IMR-90 (cell line): Measurements from ENCODE around the gene GRIA4. TPM values are rescaled to one million over a fixed set of nuclear protein-coding genes. Genes with fewer than 3 reads are reported as not detected.

ENCODE experiments used
- ATAC-seq: fragments of 200-7000 bp; cut with Tn5 transposase; 2 replicates; pipeline ENCODE4 v1.9.1; 2020; ENCODE audit warnings: low read depth, mild to moderate bottlenecking, moderate library complexity
- BruUV-seq: library from RNA; stranded (reverse); fragments of 400-500 nt; replicated peaks from 2 replicates; lab custom pipeline; 2021; lab: Mats Ljungman, UMichigan
- CTCF ChIA-PET: fragments of 300-600 bp; formaldehyde crosslinking; extraction: SDS; loops from one replicate; lab custom pipeline; 2021; ENCODE audit warnings: antibody characterized with exemption; lab: Yijun Ruan, JAX
- POLR2A ChIA-PET: fragments of 300-600 bp; sonication (Branson Sonifier 250); formaldehyde crosslinking; loops from one replicate; lab custom pipeline; 2022; ENCODE audit warnings: antibody characterized with exemption; ENCODE audit not compliant: unreplicated experiment; lab: Charles Lee
- DNase-seq: peaks from one replicate; pipeline ENCODE4 v3.0.0; 2013
- H2AFZ ChIP-seq: replicated peaks from 2 replicates; pipeline ENCODE3; 2013; ENCODE audit warnings: low read length, mild to moderate bottlenecking; ENCODE audit not compliant: poor library complexity
- H2AK5ac ChIP-seq: 2 replicates; pipeline ENCODE4 v1.6.1; 2013; ENCODE audit warnings: low read depth, low read length, inconsistent platforms
- H2AK9ac ChIP-seq: replicated peaks from 2 replicates; pipeline ENCODE3; 2013; ENCODE audit warnings: mild to moderate bottlenecking, low read depth, low read length, moderate library complexity; ENCODE audit not compliant: poor library complexity
- H2BK120ac ChIP-seq: 2 replicates; pipeline ENCODE4 v1.6.1; 2013; ENCODE audit warnings: low read depth, low read length, inconsistent platforms
- H2BK15ac ChIP-seq: 3 replicates; pipeline ENCODE4 v1.6.1; 2013; ENCODE audit warnings: low read depth, low read length, inconsistent platforms
- H2BK20ac ChIP-seq: 2 replicates; pipeline ENCODE4 v1.6.1; 2013; ENCODE audit warnings: low read depth, mild to moderate bottlenecking, inconsistent platforms, low read length, moderate library complexity
- H2BK5ac ChIP-seq: 2 replicates; pipeline ENCODE4 v1.6.1; 2013; ENCODE audit warnings: mild to moderate bottlenecking, low read depth, low read length, inconsistent platforms; ENCODE audit not compliant: poor library complexity, severe bottlenecking
- H3K14ac ChIP-seq: replicated peaks from 2 replicates; pipeline ENCODE4 v1.6.1; 2013; ENCODE audit warnings: low read depth, low read length, inconsistent platforms
- H3K18ac ChIP-seq: 2 replicates; pipeline ENCODE4 v1.6.1; 2013; ENCODE audit warnings: low read depth, low read length, control low read depth
- H3K23ac ChIP-seq: 2 replicates; pipeline ENCODE4 v1.6.1; 2013; ENCODE audit warnings: low read depth, low read length, inconsistent platforms
- H3K27ac ChIP-seq: 2 replicates; pipeline ENCODE4 v1.5.1; 2013; ENCODE audit warnings: mild to moderate bottlenecking, control low read depth, low read length; ENCODE audit not compliant: insufficient read depth
- H3K27me3 ChIP-seq: 2 replicates; pipeline ENCODE4 v1.6.1; 2013; ENCODE audit warnings: low read length; ENCODE audit not compliant: control insufficient read depth, insufficient read depth
- H3K36me3 ChIP-seq: 2 replicates; pipeline ENCODE4 v1.6.1; 2013; ENCODE audit warnings: low read length, mixed read lengths; ENCODE audit not compliant: control insufficient read depth, insufficient read depth
- H3K4ac ChIP-seq: 2 replicates; pipeline ENCODE4 v1.6.1; 2013; ENCODE audit warnings: low read depth, low read length, inconsistent platforms
- H3K4me1 ChIP-seq: 2 replicates; pipeline ENCODE4 v1.6.1; 2013; ENCODE audit warnings: low read length, mixed read lengths; ENCODE audit not compliant: control insufficient read depth, insufficient read depth
- H3K4me2 ChIP-seq: 2 replicates; pipeline ENCODE4 v1.6.1; 2013; ENCODE audit warnings: low read depth, mild to moderate bottlenecking, control low read depth, low read length, moderate library complexity
- H3K4me3 ChIP-seq: 2 replicates; pipeline ENCODE4 v1.5.1; 2013; ENCODE audit warnings: low read depth, mild to moderate bottlenecking, control low read depth, low read length, moderate library complexity; ENCODE audit not compliant: insufficient read depth
- H3K56ac ChIP-seq: 2 replicates; pipeline ENCODE4 v1.6.1; 2013; ENCODE audit warnings: low read length, inconsistent platforms; ENCODE audit not compliant: insufficient read depth; ENCODE audit errors: extremely low read depth
- H3K79me1 ChIP-seq, 2 experiments: 2 replicates each; pipeline ENCODE4 v1.6.1; 2013; ENCODE audit warnings: low read length in 2 of 2, inconsistent platforms in 1 of 2, low read depth in 1 of 2
- H3K9ac ChIP-seq: 2 replicates; pipeline ENCODE4 v1.6.1; 2013; ENCODE audit warnings: low read depth, low read length, control low read depth
- H3K9me1 ChIP-seq: 2 replicates; pipeline ENCODE4 v1.6.1; 2013; ENCODE audit warnings: low read length, inconsistent platforms; ENCODE audit not compliant: insufficient read depth
- H3K9me3 ChIP-seq: 2 replicates; pipeline ENCODE4 v1.6.1; 2013; ENCODE audit warnings: low read length; ENCODE audit not compliant: control insufficient read depth, insufficient read depth
- H4K20me1 ChIP-seq: 2 replicates; pipeline ENCODE4 v1.6.1; 2013; ENCODE audit warnings: low read length, inconsistent platforms; ENCODE audit not compliant: insufficient read depth
- H4K5ac ChIP-seq: 2 replicates; pipeline ENCODE4 v1.6.1; 2013; ENCODE audit warnings: mild to moderate bottlenecking, low read depth, low read length, control low read depth
- H4K8ac ChIP-seq, 2 experiments: 2 replicates each; pipeline ENCODE4 v1.6.1; 2013; ENCODE audit warnings: low read depth in 2 of 2, low read length in 2 of 2, control low read depth in 1 of 2, inconsistent platforms in 1 of 2
- H4K91ac ChIP-seq: 2 replicates; pipeline ENCODE4 v1.6.1; 2013; ENCODE audit warnings: low read depth, low read length, inconsistent platforms; ENCODE audit not compliant: insufficient read depth
- BHLHE40 ChIP-seq: fragments of 150-350 bp; IDR thresholded peaks from 2 replicates; pipeline ENCODE4 v1.6.1; 2016; ENCODE audit warnings: mild to moderate bottlenecking, low read depth, low read length
- CEBPB ChIP-seq: IDR thresholded peaks from 2 replicates; pipeline ENCODE4 v1.6.1; 2012; ENCODE audit warnings: low read depth, low read length, improper control_type of control experiment
- CHD1 ChIP-seq: IDR thresholded peaks from 2 replicates; pipeline ENCODE4 v1.6.1; 2012; ENCODE audit warnings: low read depth, low read length, improper control_type of control experiment
- CTCF ChIP-seq: conservative IDR thresholded peaks from 2 replicates; pipeline ENCODE4 v1.5.1; 2012; ENCODE audit warnings: mild to moderate bottlenecking, low read depth, low read length, improper control_type of control experiment
- ELK1 ChIP-seq: fragments of 150-350 bp; IDR thresholded peaks from 2 replicates; pipeline ENCODE4 v1.6.1; 2016; ENCODE audit warnings: low read depth, mild to moderate bottlenecking, low read length, moderate library complexity, borderline replicate concordance
- FOS ChIP-seq: fragments of 150-350 bp; IDR thresholded peaks from 2 replicates; pipeline ENCODE4 v1.6.1; 2016; ENCODE audit warnings: low read depth, low read length
- MAFK ChIP-seq: IDR thresholded peaks from 2 replicates; pipeline ENCODE4 v1.6.1; 2012; ENCODE audit warnings: low read depth, low read length, improper control_type of control experiment
- MAZ ChIP-seq: IDR thresholded peaks from 2 replicates; pipeline ENCODE4 v1.6.1; 2012; ENCODE audit warnings: low read depth, mild to moderate bottlenecking, low read length, improper control_type of control experiment, moderate library complexity, borderline replicate concordance
- MXI1 ChIP-seq: IDR thresholded peaks from 2 replicates; pipeline ENCODE4 v1.6.1; 2012; ENCODE audit warnings: low read depth, mild to moderate bottlenecking, low read length, moderate library complexity, borderline replicate concordance
- NFE2L2 ChIP-seq: fragments of 150-350 bp; IDR thresholded peaks from 2 replicates; pipeline ENCODE4 v1.6.1; 2016; ENCODE audit warnings: low read depth, mild to moderate bottlenecking, low read length
- POLR2A ChIP-seq: IDR thresholded peaks from 2 replicates; pipeline ENCODE4 v1.6.1; 2012; ENCODE audit warnings: mild to moderate bottlenecking, low read depth, low read length
- RAD21 ChIP-seq: IDR thresholded peaks from 2 replicates; pipeline ENCODE4 v1.6.1; 2012; ENCODE audit warnings: low read length, improper control_type of control experiment
- RCOR1 ChIP-seq: IDR thresholded peaks from 2 replicates; pipeline ENCODE4 v1.6.1; 2012; ENCODE audit warnings: mild to moderate bottlenecking, low read length, improper control_type of control experiment; ENCODE audit not compliant: insufficient replicate concordance
- RFX5 ChIP-seq: IDR thresholded peaks from 2 replicates; pipeline ENCODE4 v1.8.0; 2012; ENCODE audit warnings: low read depth, mild to moderate bottlenecking, low read length, moderate library complexity
- SMC3 ChIP-seq: fragments of 150-350 bp; IDR thresholded peaks from 2 replicates; pipeline ENCODE4 v1.6.1; 2016; ENCODE audit warnings: low read depth, mild to moderate bottlenecking, antibody characterized with exemption, low read length, moderate library complexity
- WGBS, 2 experiments: methylation state at CpG; one replicate each; pipeline versions ENCODE4 v1.1.5 to v1.1.7; 2013; ENCODE audit warnings: missing lambda C conversion rate in 2 of 2; ENCODE audit not compliant: insufficient read length in 1 of 2; ENCODE audit errors: extremely low coverage in 2 of 2; 5-methylcytosine and 5-hydroxymethylcytosine counted together
- dilution Hi-C: fragments of 300-500 bp; cut with HindIII; formaldehyde crosslinking; loops from one replicate; pipeline ENCODE4 v1.14.3; 2018; ENCODE audit warnings: low sequenced_read_pairs; ENCODE audit not compliant: unreplicated experiment
- in situ Hi-C: fragments of 300-500 bp; cut with MboI; formaldehyde crosslinking; loops from 3 replicates; pipeline ENCODE4 v1.14.3; 2019; ENCODE audit warnings: low sequenced_read_pairs, inconsistent platforms, mixed read lengths
- intact Hi-C: fragments of 100-400 bp; cut with micrococcal nuclease; formaldehyde crosslinking; loops from 2 replicates; pipeline ENCODE4 v1.10.0; 2022
- polyA plus RNA-seq, 3 experiments: library from polyadenylated mRNA; depleted of rRNA; stranded (reverse); fragments of >200 nt; gene quantifications; 2 replicates each; pipeline ENCODE4 v1.2.3, GENCODE V29; 2012; ENCODE audit warnings: low replicate concordance in 1 of 3
- total RNA-seq: library from RNA; depleted of rRNA; stranded (reverse); fragments of >200 nt; gene quantifications from 2 replicates; pipeline ENCODE4 v1.2.3, GENCODE V29; 2012
- TF ChIP-seq, protein P1 (sequence below): fragments of 150-350 bp; IDR thresholded peaks from 2 replicates; pipeline ENCODE4 v1.6.1; 2017; ENCODE audit warnings: mild to moderate bottlenecking, antibody characterized with exemption, low read length, low read depth

The GRIA4 gene
- total and polyA plus RNA-seq, 2 of the 4 experiments (the other 2 are of a cell fraction) = 0.36 to 1.0 TPM

GRCh38 chr11:105697291-105697690 is 87.4 kb downstream of the GRIA4 start:
- Histone ChIP-seq H4K91ac (no peak overlapping the region), H4K5ac (no peak overlapping the region), H3K23ac (no peak overlapping the region), H3K79me1 (no peaks in the 10 kb centered on the region), H4K20me1 (no peaks in the 10 kb centered on the region), H3K9ac (no peak overlapping the region), H2BK5ac (no peak overlapping the region), H2AK9ac (no peak overlapping the region), H3K4me1 (no peaks in the 10 kb centered on the region), H3K14ac (no peak overlapping the region), H3K4ac (no peak overlapping the region), H3K56ac (no peak overlapping the region), H2BK20ac (no peak overlapping the region), H3K27me3 (no peaks in the 10 kb centered on the region), H3K9me1 (0 out of 2 replicates have a peak, but pooled peaks cover 2% of the 10 kb centered on the region), H3K36me3 (no peaks in the 10 kb centered on the region), H3K4me2 (no peak overlapping the region), H3K9me3 (no peaks in the 10 kb centered on the region), H4K8ac (no peak overlapping the region), H2AFZ (no peak overlapping the region), H2BK15ac (no peak overlapping the region), H3K4me3 (no peak overlapping the region), H2AK5ac (no peak overlapping the region), H3K27ac (no peak overlapping the region), H2BK120ac (no peak overlapping the region), H3K18ac (no peak overlapping the region)
- no CpG with 5 or more reads among the region's 1 CpG for WGBS, 2 experiments
- ChIA-PET CTCF (interaction anchor here (0.8 kb wide), 1 partner anchor 58 kb away, joined by 3 read pairs; no protein-coding TSS in a partner anchor), POLR2A (no interaction called here)
- BruUV-seq = no TSS peak
- intact Hi-C loops (no loop called here), in situ Hi-C loops (no loop called here), dilution Hi-C loops (no loop called here)
- DNase-seq (no peak), ATAC-seq (no peak)
- no peak for TF ChIP-seq RCOR1
- no peak for TF ChIP-seq ELK1
- no peak for TF ChIP-seq SMC3
- no peak for TF ChIP-seq NFE2L2
- no peak for TF ChIP-seq CEBPB
- TF ChIP-seq BHLHE40 = no peak
- TF ChIP-seq FOS = no peak
- no peak for TF ChIP-seq POLR2A
- TF ChIP-seq CTCF = no peak
- TF ChIP-seq RAD21 = no peak
- TF ChIP-seq, protein P1, sequence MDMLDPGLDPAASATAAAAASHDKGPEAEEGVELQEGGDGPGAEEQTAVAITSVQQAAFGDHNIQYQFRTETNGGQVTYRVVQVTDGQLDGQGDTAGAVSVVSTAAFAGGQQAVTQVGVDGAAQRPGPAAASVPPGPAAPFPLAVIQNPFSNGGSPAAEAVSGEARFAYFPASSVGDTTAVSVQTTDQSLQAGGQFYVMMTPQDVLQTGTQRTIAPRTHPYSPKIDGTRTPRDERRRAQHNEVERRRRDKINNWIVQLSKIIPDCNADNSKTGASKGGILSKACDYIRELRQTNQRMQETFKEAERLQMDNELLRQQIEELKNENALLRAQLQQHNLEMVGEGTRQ = no peak
- TF ChIP-seq MAZ = no peak
- TF ChIP-seq CHD1 = no peak
- TF ChIP-seq MXI1 = no peak
- TF ChIP-seq MAFK = no peak
- TF ChIP-seq RFX5 = no peak
